SIG-M5 (cell line): ENCODE data around the gene LRRC74A.

Source experiments
- DNase-seq: peaks from one replicate; lab custom pipeline; 2025; lab: John Stamatoyannopoulos, UW

The LRRC74A gene

DNA sequence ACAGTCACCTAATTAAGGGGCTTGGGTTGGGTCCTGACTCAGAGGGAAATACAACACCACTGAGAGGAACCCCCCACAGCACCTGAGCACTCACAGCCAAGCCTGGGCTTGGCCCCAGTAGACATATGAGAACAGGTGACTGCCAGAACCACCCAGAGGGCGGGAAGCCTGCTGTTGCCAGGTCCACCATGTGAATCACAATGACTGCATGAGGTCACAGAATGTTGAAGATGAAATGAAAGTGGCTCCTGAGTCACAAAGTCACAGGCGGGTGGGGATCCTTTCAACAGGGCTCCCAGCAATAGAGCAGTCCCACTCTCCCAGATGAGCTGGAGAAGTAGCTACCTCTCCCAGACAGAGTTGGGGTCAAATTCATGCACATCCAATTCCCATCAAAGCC, at the start of gene LRRC74A:
LRRC74A (plus strand) TSS at position 287 of the 400 bp plus-strand sequence. CDS start 290 bp downstream, outside the sequence.
- no peak for DNase-seq

DNA sequence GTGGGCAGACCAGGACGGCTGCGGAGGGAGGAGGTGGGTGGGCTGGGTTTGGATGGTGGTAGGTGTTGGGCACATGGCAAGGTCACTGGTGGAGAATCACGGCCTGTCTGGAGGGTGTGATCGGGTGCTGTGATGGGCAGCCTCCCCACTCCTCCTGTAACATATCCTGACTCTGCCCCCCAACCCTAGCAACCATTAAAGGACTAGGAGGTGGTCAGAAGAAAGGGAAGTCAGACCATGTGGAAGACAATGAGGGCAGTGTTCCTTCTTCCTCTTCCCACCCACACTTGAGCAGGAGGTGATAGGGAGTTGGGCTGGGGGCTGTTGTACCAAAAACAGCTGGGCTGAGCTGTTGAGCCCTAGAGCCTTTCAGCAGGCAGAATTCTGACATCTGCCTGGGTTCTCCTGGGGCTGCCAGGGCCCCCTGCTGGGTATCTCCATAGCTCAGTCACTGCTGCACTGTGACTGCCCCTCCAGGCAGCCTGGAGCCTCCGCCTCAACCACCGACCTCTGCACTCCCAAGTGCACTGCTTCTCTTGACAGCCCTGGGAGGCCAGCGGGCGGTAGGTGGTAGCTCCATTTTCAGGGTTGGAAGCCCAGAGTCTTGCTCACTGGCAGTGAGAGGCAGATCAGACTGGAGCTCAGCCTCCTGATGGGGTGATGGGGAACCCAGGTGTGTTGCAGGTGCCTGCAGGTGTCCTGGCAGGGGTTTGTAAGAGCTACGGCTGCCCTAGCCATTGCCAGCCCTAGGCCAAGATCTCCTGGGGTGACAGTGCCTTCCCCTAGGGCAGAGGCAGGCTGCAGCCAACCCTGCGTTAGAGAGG, 49.6 kb upstream of the LRRC74A start:
- DNase-seq = no peak

DNA sequence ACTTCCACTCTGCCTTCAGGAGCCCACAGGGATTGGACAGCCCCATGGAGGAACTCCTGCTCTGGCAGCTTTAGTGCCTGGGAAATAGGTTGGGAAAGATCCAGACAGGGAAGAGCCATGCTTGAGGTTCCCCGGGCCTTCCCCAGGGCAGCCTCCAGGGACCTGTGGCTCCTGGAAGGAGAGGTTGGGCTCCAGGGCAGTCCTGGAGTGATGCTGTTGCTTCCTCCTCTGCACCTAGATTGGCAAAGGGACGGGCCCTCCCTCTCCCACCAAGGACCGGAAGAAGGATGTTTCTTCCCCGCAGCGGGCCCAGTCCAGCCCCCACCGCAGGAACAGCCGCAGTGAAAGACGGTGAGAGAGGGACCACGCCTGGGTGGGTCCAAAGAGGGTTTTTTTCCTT, 48.5 kb upstream of the LRRC74A start:
- no peak for DNase-seq

DNA sequence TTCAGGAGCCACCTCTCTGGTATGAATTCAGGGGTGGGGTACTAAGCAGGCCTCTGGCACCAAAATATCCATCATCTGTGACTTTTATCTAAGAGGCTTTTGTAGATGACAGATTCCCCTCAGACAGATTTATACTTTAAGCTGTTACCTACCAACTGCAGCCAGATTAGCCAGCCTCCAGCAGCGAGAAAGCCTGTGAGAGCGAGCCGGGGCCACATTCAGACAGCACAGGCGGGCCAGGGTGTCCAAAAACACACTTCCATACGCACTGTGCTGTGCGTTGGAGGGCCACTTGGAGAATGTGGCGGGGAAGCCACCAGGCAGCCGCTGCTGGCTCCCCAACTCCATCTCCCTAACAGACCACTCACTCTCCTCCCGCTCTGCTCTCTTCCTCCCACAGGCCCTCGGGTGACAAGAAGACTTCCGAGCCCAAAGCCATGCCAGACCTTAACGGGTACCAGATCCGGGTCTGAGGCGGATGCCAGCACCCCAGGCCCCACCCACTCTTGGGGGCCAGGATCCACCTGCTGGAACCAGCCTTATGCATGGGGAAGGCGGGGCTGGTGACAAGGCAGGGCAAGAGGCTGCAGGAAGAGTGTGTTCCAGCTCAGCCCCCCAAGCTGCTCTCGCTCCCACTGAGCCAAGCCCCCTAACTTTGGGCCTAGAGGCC, 47.5 kb upstream of the LRRC74A start:
- no peak for DNase-seq

DNA sequence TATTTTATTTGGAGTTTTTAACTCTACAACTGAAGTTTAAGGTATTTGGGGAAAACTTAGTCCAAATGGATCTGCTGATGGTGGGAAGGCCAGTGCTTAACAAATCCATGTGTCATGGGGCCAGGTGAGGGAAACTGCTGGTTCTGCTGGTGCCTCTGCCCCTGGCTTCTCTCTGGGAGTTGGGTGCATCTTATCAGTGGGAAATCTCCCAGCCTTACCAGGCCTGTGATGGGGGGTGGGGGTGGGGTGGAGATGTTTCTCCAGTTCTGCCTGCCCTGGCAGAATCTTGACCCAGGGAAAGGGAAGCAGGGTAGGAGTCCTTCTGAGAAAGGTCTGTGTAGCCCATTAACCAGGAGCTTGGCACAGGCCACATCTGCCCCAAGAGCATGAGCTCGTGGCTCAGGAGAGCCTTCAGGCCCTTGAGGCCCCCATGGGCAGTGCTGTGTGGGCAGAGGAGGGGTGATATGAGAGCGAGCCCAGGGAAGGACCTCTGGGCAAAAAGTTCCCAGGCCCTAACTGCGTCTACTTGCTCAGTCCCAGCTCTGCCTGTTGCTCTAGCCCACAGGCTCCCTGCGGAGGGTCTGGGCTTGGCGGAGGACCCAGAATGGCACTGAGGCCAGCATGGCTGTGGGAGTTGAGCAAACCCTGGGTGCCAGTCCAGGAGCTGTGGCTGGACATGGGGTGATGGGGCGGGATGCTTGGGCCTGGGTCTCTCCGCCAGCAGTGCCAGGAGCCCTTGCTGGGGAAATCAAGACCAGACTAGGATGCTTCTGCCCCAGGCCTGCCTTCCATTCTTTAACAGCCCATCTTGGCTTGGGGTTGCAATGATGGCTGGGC, 46.8 kb upstream of the LRRC74A start:
- DNase-seq = no peak

DNA sequence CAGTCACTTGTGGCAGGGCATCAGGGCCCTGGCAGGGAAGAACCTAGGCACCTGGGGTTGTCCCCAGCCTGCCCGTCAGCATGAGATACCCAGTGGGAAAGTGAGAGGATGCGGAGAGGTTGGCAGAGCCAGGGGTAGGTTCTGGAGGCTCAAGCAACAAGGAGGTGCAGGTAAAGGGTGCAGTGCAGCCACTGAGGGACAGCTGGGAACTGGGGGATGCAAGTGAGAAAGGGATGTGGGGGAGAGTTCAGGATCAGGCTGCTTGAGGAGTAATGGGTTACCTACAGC, 46.2 kb upstream of the LRRC74A start:
- DNase-seq = no peak

DNA sequence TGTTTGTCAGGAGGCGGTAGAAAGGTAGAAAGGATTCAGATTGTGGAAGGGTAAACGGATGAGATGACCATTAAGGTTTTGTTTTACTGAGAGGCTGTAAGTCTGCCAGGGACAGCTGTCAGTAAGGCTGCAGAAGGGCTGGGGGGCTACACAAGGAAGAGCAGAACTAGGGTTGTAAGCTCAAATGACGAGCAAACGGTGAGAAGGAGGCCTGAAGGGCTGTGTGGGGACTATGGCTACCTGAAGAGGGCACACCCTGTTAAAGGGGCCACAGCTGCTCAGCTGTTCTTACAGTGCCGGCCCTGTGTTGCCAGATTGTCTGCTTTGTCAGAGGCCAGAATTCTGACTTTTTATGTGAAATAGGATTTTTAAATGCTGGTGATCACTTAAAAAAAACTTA, 45.8 kb upstream of the LRRC74A start:
- no peak for DNase-seq

DNA sequence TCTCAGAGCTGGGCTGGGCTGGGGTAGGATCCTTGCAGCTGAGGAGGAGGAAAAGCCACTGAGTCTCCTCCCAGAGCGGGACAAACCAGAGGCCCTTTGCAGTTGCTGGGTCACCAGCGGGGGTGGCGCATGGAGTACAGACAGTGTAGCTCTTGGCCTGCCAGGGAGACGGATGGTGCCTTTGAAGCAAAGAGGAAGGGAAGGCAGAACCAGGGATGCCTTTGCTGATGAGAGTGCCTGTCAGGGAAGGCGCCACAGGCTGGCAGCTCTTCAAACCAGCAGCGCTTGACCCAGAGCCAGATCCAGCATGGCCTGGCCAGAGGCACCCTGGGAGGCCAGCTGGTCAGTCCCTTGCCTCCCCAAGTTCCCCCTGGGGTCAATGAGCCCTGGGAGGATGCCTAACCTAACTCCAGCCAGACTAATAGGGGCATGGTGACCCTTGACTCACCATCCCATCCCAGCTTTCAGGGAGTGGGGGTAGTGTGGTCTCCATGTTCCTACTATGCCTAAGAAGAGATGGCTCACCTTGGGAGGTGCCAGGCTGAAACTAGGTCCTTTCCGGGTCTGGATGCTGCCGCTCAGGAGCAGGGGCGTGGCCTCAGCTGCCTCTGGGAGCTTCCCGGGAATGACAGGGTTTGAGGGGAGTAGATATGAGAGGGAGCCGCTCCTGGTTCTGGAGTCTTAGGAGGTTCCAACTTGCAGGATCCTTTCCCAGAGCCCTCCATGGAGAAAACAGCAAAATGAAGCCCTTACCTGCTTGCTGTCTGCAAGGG, 45.1 kb upstream of the LRRC74A start:
- no peak for DNase-seq

DNA sequence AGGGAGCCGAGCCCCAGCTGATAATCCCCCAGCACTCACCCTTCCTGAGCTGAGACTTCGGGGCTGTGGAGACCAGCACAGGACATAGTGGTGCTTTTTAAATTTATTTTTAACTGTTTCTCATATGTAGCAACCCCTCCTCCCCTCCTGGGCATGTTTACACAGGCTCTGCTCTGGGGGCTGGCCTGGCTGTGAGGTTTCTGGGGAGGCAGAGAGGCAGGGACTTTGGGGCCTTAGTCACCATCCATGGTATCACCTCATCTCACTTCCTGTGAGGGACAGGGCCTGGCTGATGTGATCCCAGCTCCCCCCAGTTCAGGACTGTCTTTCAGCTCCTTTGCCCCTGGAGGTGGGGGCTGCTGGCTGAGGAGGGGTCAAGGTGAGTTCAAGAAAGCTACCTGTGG, 44.6 kb upstream of the LRRC74A start:
- no peak for DNase-seq

DNA sequence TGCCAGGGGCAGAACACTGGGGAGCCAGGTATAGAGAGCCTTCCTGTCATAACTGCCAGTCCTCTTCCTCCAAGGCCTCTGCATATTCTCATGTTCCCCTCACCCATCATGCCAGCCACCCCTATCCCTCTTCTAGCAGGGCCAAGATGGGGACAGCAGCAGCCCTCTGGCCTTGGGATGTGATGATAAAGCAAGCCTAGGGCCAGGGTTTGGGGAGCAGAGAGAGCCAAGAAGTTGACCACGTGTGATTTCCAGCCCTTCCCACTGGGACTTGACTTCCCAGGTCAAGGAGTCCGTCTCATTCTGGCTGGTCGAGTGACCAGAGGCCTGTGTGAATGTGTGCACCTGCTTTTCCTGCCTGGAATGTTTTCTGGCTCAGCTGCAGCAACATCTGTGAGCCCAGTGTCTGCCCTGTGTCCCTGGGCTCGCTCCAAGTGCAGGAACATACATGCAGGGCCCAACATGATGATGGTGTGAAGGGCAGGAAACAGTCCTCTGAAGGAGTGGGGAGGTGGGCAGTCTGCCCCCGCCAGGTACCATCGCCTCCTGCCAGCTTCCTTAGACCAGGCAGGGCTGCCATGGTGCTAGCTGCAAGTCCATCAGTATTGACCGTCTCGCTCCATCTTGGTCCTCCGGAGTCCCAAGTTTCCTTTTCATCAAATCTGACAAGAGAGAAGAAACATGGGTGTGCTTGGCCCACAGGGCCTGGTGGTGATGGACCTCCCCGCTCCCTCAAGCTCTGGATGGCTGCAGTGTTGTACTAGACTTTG, 43.9 kb upstream of the LRRC74A start:
- no peak for DNase-seq

DNA sequence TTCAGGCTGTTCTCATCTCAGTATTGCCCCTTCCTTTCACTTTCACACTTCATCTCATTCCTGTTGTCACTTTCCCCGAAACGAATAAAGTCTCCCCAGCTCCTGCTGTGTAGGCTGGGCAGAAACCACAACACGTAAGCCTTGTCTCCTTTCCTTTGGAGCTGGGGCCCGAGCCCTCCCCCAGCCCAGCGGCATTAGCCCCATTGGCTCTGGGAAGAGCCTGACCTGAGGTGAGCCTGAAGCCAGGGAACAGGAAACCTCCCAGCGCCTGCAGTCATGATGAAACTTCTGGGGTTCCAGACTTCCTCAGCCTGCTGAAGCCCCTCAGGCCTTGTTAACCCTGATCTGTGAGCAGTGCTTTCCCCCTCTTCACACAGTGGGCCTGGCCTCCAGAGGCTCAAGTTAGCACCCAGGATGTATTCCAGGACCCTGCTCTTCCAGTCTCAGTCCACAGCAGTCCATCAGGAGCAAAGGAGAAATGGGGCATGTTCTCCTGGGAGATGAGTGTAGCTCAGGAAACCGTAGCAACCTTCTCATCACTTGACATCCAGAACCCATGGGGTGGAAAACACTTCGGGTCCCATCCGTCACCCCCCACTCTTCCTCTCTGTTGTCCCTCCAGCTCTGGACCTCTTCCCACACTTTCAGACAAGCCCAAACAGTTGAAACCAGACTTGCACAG, 43.2 kb upstream of the LRRC74A start:
- no peak for DNase-seq

DNA sequence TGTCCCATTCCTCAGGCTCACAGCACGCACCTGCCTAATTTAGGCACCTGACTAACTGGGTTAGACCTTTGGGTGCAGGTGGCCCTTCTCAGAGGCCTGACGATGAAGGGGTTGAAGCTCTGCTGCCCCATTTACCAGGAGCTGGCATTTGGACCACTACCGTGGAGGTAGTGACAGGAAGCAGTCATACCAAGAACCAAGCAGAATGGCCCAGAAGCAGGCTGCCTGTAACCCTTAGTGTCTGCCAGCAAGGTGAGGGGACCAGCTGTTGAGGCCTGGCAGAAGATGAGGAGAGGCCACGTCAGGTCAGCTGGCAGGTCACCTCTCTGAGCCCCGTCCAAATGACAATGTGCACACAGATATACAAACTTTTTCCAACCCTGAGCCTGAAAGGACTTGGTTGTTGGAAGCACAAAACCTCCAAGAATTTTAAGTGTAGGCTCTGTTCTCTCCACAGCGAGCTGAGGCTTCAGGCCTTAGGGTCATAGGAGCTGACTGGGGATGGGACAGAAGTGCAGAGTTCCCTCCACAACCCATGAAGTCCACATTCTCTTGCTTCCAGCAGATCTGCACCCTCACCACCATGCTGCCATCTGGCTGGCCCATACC, 41.8 kb upstream of the LRRC74A start:
- DNase-seq = no peak

DNA sequence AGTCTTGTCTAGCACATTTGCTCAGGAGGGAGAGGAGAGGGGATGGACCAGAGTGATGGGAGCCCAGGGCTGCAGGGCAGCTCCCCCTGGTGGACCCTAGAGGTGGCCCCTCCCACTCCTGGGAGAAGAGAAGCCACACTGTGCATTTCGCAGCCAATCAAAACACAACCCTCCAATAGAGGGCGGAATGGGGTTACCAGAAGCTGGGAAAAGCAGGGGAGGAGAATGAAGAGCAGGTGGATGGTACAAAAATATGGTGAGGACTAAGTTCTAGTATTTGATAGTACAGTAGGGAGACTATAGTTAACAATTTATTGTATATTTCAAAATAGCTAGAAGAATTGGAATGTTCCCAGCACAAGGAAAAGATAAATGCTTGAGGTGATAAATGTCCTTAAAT, 41.3 kb upstream of the LRRC74A start:
- no peak for DNase-seq

DNA sequence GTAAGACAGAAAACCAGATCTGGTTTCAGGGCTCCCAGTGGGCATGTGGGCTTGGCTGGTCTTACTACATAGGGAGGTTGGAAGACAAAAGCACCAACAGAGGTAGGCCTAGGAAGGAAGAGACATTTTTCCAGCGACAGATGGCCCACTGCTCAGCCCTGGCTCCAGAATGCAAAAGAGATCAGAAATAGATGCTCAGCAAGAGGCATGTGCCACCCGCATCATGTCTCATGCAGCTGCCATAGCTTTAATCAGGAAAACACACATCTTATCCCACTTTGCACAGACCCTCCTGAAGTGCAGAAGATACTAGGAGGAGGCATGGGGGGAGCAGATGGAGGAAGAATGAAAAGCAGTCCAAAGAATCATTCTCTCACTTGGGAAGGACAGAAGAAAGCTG, 39.6 kb upstream of the LRRC74A start:
- no peak for DNase-seq

DNA sequence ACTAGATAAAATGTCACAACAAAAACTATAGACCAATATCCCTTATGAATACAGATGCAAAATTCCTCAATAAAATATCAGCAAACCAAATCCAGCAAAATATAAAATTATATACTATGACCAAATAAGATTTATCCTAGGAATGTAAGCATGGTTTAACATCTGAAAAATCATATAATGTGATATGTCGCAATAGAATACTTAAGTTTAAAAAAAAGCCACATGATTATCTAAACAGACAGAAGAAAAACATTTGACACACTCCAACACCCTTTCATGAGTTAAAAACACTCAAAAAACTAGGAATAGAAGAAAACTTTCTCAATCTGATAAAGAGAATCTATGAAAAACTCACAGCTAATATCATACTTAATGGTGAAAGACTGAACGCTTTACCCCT, 33.8 kb upstream of the LRRC74A start:
- no peak for DNase-seq

DNA sequence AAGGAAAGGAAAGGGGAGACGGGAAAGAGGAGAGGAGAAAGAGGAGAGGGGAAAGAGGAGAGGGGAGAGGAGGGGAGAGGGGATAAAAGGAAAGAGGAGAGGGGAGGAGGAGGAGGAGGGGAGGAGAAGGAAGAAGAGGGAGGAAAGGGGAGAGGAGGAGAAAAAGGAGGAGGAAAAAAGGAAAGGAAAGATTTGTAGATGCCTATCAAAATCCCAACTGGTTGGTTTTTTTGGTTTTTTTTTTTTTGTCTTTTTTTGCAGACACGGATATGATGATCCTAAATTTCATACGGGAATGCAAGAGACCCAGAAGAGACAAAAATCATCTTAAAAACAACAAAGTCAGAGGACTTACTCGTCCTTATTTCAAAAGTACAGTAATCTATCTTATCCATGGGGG, 32.9 kb upstream of the LRRC74A start:
- no peak for DNase-seq

DNA sequence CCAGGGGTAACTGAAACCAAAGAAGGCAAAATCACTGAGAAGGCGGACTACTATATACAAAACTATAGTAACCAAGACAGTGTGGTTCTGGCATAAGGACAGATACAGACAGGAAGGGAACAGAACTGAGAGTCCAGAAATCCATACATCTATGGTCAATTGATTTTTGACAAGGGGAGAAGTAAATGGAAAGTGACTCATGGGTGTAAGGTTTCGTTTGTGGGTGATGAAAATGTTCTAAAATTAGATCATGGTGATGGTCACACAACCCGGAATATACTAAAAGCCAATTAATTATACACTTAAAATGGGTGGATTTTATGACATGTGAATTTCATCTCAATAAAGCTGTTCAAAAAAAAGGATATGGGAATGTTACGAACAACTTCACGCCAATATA, 32.3 kb upstream of the LRRC74A start:
- DNase-seq = no peak

DNA sequence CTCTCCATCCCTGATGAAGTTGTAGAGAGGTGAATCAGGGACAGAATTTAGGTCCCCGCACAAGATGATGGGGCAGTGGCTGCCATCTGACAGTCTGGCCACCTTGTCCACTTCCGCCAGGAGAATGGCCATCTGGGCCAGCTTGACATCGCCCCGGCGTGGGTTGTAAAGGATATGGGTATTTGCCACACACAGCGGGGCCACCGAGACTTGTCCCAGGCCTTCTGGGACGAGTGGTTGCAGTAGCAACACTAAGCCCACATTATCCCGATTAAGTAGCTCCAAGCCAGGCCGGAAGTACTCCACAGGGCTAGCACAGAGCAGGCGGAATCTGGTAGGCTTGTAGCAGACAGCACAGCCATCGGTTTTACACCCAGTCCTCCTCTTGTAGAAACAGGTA, 19.8 kb upstream of the LRRC74A start:
- DNase-seq = no peak

DNA sequence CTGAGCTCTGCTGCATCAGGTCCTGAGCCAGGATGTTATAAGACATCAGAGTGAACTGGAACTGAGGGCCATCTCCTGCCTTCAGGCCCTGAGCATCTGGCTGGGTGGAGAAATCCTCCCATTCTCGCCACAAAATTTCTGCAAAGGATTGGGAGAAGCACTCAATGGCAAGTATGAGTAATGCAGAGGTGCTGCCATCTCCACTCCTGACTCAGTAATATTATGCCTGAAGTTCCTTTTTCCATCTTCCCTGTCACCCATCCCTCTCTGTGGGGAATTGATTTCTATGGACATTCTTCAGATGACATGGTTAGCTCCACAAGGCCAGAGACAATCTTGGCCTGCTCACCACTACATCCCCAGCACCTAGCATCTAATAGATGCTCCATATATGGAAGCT, 18.2 kb upstream of the LRRC74A start:
- no peak for DNase-seq

DNA sequence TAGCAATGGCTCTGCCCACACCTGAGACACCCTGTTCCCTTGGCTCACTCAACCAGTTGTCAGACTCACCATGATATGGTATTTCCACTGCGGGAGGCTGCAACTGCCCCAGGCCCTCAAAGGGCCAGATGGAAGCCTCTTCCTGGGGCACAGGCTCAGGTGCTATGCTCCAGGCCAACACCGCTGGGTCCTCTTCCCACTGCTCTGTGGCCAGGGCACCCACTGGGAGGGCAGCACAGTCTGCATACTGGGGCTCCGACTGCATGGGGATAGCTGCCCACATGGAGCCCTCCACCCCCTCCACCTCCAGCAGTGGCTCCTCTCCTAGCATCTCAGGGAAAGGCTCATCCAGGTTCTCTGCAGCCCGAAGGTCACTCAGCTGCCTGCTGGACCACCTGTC, 17.2 kb upstream of the LRRC74A start:
- DNase-seq = no peak
